HG03103 (cell line): Measurements from ENCODE around the gene TMEM18.

Experiments
- ATAC-seq: cut with Tn5 transposase; IDR thresholded peaks from one replicate; pipeline ENCODE4 v1.9.1; 2021; ENCODE audit warnings: low read depth; ENCODE audit not compliant: unreplicated experiment

The TMEM18 gene

DNA sequence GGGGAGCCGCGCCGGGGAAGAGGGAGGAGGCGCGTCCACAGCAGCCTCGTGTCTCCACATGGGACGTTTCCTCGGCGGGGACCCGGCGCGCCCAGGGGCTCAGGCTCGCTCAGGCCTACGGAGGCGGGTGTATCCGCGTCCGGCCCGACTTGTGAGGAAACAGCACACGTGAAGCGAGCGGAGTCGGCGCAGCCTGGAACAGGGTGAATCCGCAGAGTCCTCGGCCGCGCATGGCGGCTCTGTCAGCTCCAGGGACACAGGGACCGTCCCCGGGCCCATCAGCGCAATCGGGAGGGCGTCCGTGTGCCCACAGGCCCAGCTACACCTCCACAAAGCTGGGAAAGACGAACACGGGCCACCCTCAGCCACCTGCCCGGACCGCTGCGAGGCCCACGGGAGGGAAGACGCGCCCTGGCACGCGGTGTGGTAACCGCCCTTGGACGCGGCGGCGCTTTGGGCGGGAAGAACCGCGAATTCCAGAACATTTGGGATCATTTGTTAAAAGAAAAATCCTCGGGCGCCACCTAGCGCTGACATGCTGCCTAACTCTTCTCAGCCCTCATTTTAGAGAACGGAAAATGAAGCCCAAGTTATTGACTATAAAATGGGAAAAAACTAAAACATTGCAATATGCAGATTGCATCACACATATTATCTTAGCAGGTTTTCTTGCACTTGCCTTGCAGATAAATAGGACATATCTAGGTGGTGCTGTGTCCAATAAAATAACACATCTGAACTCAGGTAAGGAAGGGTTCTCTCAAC lies 40.4 kb downstream of the TMEM18 start:
- no peak for ATAC-seq

DNA sequence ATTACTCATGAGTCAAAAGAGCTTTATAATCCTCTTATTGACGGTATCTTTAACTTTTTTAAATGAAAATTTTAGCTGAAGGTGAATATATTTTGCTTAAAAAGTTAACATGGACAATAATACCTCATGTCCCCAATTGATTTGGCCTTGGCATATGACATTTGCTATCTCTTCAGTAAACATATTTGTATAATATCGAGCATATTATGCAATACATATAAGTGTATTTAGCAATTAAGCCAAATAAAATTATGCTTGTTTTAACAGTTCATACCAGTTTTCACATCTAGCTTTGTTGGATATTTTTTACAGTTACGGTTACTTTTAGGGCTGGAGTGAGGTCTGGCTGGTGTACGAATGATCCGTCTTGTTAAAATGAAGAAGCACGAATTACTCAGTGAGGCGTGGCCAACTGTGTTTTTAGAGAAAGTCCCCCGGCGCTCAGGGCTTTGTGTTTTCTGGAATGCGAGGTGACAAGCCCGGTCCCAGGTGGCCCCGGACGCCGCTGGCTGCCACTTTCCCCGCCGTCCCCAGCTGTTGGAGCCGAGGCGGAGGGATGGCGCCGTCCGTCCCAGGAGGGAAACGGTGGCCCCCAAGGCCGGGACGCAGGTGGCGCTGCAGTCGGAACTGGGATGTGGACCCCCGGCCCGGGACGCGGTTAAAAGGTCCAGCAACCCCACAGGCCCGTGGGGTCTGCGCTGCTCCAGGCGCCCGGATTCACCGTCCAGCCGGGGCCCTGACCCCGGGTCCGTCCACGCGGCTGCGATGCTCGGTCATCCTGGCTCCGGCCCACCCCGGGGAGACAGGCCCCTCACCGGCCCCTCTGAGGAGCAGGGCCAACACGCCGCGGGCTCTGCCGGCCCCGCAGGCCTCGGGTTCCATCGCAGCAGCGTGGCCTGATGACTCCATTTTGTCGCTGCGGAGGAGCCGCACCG lies 41.3 kb downstream of the TMEM18 start:
- no peak for ATAC-seq

DNA sequence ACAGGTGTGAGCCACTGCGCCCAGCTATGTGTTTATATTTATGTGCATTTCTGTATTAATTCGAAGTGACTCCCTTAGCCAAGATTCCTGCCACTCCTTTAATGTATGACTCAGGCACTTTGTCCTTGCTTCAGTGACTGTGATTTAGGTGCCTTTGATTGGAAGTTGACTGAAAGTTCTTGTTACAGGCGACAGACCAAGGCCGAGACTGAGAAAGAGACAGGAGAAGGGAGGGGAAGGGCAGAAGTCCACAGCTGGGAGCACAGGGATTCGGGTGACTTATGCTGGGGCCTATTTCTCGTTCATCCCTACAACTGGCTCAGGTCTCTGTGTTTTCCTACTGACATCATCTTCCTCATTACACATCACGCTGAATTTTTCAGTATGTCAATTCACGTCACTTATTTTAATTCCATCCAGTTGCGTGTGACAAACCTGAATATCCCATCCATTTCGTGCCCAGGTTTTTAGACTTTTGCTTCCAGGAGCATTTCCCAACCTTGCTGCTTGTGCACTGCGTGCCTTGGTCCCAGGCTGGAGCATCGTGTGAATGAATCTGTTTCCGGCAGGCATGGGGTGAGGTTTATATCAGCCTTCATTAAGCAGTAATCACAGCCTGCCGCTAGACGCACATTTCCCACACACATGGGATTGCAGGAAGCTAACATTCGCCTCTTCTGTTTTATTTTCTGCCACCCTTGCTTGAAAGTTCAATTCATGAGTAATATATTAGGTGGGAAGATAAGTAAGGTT lies 42.4 kb downstream of the TMEM18 start:
- ATAC-seq: no peak

DNA sequence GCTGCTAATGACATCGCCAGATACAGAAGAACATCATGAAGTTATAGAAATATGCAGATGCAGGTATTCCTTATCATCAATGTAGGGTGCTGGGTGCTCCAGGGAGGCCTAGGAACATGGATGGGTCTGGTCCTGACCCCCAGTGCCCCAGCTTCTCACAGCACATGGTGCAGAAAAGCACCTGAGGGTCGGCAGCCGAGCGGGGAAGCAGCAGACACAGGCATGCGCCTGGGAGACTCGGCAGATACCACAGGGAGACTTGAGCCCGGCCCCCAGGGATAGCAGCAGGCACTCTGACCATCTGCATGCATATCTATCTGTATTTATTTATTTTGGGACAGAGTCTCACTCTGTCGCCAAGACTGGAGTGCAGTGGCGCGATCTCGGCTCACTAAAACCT lies 43.2 kb downstream of the TMEM18 start:
- ATAC-seq: no peak

DNA sequence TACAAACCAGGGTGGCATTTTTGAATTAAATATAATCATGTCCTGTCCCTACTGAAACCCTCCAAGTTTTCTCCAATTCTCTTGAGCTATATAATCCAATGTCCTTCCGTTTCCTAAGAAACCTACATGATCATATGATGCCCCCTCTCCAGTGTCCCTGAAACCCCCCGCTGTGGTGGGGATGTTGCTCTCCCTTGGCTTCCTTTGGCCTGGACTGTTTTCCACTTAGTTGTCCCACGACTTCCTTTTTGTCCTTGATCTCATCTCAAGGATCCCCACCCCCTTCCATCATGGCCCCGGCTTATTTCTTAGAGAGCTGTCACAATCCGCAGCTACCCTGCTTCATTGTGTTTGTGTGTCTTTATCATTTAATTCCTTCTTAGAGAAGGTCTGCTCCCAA lies 43.8 kb downstream of the TMEM18 start:
- no peak for ATAC-seq

DNA sequence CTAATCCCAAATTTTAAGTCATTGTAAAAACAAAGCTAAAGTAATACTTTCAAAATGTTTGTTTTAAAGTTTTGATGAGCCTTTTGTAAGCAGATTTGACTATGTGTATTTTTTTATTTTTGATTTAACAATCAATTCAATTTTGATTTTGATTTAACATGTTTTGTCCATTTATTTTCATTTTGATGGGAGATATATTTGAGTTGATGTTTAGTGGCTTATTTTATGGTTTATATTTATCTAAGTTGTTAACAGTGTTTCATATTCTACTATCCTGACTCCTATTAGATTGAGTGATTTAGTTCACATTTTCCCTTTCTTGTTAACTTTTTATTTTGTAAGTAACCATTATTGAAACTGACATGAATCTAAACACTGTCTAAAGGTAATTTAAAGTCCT lies 44.7 kb downstream of the TMEM18 start:
- ATAC-seq: no peak

DNA sequence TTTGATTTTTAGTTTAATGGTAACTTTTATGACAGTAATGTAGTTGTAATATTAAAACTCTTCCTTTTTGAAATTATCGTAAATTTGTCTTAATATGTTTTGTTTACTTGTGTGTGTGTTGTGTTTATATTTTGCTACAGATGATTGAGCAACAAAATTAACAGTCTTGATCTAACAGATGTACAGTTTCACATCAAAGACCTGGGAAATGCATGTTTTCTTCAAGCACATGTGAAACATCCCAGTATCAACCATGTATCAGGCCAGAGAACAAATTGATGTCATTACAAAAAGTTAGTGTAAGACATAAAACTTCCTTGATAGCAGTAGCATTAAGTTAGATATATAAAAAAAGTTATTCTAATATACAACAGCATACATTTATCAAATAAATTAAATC lies 45.5 kb downstream of the TMEM18 start:
- no peak for ATAC-seq

DNA sequence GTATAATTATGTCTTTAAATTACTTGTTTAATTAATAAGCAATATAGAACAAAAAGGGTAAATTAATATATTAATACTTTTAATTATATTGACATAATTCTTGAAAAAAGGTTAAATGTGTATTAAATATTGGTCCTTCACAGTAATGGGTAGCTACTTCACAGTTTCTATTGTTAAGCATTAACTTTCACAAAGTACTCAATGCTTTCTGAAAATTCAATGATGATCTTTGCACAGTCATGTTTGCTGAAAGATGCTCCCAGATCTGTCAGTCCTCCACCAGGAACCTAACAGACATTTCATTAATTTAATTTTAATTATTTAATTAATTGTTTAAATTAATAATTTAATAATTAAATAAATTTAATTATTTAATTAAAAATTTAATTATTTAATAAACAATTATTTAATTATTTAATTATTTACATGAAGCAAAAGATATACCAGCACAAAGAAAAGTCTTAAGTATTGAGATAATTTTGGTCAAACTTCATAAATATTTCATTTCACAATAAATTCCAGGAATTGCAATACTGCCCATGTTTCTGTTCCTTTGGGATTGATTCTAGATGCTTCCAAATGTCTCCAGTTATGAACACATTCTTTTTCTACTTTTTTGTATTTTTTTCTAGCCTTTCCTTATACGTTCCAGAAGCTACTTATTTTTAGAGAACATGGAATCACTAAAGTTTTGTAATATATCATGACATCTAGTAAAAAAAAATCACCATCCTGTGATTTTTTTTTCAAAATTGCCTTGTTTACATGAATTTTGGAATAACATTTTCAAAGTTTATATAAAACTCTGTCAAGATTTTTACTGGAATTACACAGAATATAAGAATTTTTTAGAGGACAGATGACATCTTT lies 46.5 kb downstream of the TMEM18 start:
- no peak for ATAC-seq

DNA sequence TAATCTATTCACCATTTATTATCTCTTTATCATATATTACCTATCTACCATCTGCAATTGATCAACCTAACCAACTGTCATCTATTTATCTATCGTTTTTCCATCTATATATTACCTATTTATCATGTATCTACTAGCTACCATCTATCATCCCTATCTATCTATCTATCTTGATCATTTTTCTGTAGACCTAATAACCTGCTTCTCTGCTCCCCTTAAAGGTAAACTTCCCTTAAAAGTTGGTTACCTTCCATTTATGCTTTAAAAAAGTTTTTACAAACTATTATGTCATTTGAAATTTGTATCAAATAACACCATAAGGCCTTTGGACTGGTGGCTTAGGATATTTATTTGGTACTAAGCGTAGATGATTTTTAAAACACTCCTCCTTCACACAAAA lies 47.2 kb downstream of the TMEM18 start:
- ATAC-seq: no peak

DNA sequence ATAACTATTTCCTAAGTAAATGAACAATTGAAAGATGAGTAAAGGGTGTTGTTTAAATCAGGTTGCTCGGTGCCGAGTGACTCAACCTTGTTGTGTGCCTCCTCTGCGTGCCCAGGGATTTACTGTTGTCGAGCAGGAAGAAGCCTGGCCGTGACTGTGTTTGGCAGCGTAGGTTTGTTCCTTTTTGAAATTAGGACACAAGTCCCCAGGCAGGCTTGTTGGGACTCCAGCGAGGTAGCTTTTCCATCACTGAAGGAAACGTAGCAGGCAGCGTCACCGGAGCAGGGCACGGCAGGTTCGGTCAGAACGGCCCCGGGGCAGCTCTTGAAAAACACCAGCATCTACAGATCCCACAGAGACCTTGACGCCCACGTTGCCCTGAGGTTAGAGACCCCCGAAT lies 48.6 kb downstream of the TMEM18 start:
- ATAC-seq: no peak

DNA sequence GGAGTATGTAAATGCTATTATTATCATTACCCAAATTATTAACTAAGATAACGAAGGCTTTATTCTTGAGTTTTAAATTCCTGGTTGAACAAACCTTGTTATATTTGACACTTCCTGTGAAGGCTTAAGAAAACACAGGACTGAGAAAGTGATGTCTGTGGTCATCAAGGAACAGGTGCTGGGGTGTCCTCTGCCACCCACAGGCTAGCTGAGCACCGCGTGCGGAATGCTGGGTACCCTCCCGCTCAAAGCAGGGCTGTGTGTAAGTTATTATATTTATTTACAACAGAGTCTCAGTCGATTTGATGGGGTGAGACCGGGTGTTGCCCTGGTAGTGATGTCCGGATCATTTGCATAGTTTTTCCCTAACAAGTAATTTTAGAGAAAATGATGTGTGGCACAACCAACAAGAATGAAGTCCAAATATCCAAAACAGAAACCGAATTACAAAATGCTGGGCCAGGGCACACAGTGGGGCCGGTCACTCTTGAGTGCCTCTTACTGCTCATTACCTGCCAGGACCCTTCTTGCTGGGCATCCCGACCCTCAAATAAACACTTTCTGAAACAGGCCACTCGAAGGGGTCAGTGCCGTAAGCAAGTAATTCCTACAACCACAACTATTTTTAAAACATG lies 49.2 kb downstream of the TMEM18 start:
- no peak for ATAC-seq

DNA sequence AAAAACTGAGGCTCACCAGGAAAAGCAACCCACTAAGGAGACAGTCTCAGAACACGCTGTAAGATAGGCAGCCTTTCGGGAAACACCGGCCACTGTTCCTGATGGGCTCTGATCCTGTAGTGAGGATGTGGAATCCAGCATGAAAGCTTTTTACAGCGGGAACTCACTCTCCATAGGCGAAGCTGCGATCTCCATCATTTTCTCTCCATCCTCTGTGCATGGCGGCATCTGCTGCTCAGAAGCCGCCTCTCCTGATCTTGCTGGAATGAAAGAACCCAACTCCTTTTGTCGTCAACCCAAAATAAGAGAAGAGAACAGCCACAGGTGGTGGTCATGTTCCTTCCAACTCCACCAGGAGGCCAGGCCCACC lies 49.9 kb downstream of the TMEM18 start:
- ATAC-seq: no peak

DNA sequence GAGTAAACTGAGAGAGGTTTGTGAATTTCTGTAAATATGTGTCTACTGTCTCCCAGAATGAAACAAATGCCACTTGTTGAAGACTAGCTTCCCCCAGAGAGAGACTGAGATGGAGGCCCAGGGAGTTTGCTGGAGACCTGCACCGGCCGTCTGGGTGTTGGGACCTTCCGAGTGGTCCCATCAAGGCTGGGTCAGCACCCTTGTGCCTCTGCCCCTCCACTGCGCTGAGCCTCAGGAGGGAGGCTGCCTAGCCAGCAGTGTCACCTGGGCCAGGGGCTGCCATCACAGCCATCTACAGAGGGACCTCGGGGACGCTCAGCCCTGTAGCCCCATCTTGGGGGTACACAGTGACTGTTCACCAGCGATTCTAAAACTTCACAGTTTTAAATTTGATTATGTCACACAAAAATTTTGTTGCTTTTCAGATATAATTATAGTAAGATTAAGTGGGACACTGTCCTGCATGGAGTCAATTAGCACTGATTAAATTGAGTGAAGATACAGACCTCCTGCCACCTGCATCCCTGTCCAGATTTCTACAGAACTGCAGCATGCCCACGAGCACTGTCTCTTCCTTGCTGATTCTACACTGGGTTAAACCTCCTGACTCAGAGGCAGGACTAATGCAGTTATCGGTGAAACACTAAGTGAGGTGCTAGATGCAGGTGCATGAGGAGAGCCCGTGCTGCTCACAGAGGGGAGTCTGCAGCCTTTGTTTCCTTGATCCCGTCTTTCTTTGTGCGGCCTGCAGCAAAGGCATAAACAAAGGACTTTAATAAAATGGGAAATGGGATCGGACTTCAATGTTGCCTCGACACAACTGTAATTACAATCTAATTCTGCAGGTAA lies 50.5 kb downstream of the TMEM18 start:
- no peak for ATAC-seq

DNA sequence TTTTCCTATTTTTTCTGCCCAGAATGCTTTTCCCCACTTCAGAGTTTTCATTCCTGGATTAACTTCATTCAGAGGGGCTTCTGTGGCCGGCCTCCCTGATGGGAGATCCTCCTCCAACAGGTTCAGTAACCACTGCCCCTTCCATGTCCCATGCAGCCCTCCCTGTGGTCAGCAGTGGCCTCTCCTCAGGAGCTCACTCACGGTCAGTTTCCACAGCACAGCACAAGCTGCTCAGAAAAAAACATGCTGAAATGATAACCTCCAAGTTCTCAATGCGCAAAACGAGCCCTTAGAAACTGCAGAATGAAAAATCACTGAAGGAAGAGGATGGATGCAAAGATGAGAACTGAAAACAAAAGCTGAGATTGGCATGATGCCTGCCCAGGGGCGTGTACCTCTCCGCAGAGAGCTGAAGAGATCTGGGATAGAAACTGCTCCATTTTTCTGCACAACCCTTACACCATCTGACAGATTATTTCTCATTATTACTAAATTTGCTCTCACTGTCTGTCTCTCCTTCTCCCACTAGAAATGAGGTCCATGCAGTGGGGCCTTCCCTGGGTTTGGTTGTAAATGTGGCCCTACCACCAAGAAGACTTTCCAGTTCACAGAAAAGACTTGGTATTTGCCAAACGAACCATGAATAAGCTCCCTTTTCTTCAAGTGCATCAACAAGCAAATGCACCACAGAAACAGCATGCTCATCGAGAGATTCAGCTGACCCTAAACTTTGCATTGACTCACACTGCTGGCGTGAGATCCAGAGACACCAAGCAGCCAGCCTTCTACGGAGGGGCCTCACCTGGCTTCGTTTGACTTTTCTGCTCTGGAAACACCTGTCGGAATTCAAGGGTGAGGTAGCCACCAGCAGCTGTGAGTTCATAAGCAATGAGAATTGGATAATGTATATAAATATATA lies 51.5 kb downstream of the TMEM18 start:
- no peak for ATAC-seq

DNA sequence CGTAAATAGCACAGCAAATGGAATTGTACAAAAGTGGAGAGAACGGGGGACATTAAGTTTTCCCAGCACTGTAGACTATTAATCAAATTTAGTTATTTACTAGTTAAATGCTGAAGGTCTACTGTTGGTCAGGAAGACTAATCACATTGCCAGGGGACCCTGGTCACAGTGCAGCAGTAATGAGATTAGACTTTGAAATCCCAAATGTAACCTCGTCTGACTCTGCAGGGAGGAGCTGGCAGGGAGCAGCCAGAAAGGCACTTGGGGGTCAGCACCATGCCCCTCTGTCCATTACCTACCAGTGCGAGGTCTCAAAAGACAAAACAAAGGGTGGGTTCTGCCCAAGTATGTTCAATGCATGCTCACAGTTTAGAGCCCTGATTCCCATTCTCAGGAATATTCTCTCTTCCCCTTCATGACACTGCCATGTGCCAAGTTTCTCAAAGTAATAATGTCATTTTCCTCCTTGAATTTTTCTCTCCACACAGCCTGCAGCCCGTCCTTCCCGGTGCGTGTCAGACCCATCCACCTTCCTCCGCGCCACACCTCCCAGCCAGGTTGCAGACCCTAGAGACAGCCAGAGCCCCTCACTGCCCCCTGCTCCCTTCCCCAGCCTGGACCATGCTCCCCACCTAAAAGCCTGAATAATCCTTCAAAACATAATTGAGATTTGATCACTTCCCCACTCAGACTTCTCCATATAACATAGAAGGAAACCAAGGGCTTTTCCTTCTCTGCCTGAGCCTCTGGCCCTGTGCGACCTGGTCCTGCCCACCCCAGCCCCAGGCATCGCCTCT lies 52.5 kb downstream of the TMEM18 start:
- ATAC-seq: no peak

DNA sequence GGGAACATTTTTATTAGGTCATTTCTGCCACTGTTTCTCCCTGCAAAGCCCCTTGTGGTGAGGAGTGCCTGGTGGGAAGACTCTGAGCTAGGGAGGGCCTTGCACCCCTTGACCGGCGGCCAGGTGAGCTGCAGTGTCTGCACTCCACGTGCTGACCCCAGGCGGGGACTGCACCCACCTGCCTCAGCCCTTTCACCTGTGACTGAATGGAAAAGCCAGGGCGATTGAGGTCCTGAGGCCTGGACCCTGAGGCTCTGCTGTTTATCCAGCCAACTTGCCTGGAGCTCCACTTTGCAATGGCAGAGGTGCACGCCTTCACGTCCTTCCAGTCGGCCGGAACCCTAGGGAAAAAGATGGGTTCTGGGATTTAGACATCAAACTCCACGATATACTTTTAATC lies 53.1 kb downstream of the TMEM18 start:
- ATAC-seq: no peak
